Transverse colon (tissue), 4 donors: Measurements from ENCODE around the gene GIMAP8.

ENCODE experiments used
- POLR2AphosphoS5 ChIP-seq, 3 donors: sonication (generic); formaldehyde crosslinking; IDR thresholded peaks; one replicate each; pipeline ENCODE4 v1.6.1; 2016; ENCODE audit warnings: antibody characterized with exemption in 3 of 3
- TF ChIP-seq, protein P1 (sequence below), 5 experiments: fragments of 200-600 bp in 3 of 5; fragments of 450-650 bp in 2 of 5; sonication (generic) in 3 of 5; IDR thresholded peaks; 1 replicate in 2 of 5; 2 replicates in 3 of 5; pipeline ENCODE4 v1.5.1; 2016 to 2017; ENCODE audit warnings: antibody characterized with exemption in 5 of 5, inconsistent platforms in 3 of 5, mild to moderate bottlenecking in 2 of 5, moderate library complexity in 1 of 5

DNA sequence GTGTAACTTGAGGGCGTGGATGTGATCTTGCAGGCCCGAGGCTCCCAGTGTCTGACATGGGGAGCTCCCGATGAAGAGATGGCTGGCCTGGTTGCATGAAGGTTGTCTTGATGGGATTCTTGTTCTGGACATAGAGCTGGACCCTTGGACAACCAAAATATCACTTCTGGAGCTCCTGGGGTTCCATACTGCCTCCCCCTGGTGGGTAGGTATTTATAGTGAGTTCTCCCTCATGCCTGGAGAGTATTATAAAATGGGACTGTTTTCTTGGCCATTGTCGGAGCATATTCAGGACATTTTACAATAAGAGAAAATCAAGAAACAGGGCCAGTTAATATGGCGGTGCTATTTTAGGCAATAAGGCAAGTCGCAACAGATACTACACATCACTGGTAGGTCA, 32.6 kb upstream of the GIMAP8 start:
- TF ChIP-seq, protein P1, sequence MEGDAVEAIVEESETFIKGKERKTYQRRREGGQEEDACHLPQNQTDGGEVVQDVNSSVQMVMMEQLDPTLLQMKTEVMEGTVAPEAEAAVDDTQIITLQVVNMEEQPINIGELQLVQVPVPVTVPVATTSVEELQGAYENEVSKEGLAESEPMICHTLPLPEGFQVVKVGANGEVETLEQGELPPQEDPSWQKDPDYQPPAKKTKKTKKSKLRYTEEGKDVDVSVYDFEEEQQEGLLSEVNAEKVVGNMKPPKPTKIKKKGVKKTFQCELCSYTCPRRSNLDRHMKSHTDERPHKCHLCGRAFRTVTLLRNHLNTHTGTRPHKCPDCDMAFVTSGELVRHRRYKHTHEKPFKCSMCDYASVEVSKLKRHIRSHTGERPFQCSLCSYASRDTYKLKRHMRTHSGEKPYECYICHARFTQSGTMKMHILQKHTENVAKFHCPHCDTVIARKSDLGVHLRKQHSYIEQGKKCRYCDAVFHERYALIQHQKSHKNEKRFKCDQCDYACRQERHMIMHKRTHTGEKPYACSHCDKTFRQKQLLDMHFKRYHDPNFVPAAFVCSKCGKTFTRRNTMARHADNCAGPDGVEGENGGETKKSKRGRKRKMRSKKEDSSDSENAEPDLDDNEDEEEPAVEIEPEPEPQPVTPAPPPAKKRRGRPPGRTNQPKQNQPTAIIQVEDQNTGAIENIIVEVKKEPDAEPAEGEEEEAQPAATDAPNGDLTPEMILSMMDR (IDR thresholded peaks at IDR 0.05) = no peak
- TF ChIP-seq POLR2AphosphoS5 (IDR thresholded peaks at IDR 0.05) = no peak
